Fibroblast of skin of back (primary cell): Measurements from ENCODE around the gene HS3ST4.
"Not testable (repeated sequence)": the region's sequence is repeated elsewhere in the genome, so short reads cannot be mapped to it uniquely, and the experiment has no call there.

Experiments
- DNase-seq: peaks from one replicate; pipeline ENCODE4 v3.0.0-alpha.2; 2013

The HS3ST4 gene

GRCh38 chr16:26015776-26016175 is 324.0 kb downstream of the HS3ST4 start:
- no peak for DNase-seq

GRCh38 chr16:26016989-26017388 is 325.2 kb downstream of the HS3ST4 start:
- DNase-seq, result no peak

GRCh38 chr16:26019381-26020242 is 327.9 kb downstream of the HS3ST4 start:
- DNase-seq, result no peak

GRCh38 chr16:26026709-26027450 is 335.1 kb downstream of the HS3ST4 start:
- DNase-seq, result no peak

- DNase-seq, result no peak
These were observed 339.5 kb downstream of the HS3ST4 start for GRCh38 chr16:26031286-26031685.

- not testable (repeated sequence) for DNase-seq
These were observed 340.9 kb downstream of the HS3ST4 start for GRCh38 chr16:26032661-26033060.

DNA sequence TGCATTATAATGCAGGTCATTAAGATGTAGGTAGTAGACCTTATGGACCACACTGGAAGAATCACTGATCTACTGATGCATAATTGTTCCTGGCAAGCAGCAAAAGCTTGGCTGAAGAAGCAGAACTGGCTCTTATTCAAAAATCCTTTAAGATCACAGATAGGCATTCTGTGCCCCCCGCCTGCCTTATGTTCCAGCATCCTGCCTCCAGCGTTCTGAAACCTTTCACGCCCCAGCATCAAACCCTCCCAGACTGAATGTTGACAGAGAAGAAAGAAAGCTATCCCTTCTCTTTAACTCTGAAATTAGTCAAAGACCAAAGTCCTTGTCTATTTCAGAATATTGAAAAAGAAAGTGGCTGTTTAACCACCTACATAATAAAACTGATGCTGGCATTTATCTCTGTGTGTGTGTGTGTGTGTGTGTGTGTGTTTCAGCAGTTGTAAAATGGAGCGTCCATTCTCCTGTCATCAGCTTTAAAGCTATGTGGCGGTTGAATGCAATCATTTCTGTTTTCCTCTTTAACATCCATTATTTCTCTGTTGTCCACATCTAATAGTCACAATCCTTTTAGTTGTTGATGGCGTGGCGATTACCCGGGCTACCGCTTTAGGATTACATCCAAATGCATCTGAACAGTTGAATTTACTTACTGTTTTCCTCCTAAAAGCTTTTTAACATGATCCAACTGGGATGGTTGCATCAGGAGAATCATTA is 350.4 kb downstream of the HS3ST4 start:
- no peak for DNase-seq

- no peak for DNase-seq
These were observed 358.7 kb downstream of the HS3ST4 start for GRCh38 chr16:26050472-26050871.

GRCh38 chr16:26051063-26051462 is 359.3 kb downstream of the HS3ST4 start:
- DNase-seq, result no peak

GRCh38 chr16:26053889-26054288 is 362.1 kb downstream of the HS3ST4 start:
- DNase-seq, result no peak

DNA sequence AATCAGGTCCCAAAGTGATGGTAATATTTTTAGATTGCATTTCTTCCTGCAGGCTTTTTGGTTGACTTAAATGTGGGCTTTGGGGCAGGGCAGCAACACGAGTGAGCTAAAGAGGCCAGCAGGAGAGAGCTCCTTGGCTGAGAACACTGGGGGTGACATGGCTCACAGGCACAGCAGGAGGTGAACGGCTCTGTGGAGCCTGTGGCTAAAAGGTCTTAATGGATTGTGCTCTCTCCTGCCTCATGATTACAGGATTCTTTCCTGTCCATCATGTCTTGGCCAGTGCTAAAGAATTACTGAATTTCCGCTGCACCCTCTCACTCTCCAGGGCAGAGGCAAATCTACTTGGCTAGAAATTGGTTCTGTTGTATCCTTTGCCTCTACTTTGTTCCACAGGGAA is 366.6 kb downstream of the HS3ST4 start:
- no peak for DNase-seq

GRCh38 chr16:26070302-26071100 is 378.7 kb downstream of the HS3ST4 start:
- no peak for DNase-seq

- no peak for DNase-seq
These were observed 379.5 kb downstream of the HS3ST4 start for GRCh38 chr16:26071101-26071866.

DNA sequence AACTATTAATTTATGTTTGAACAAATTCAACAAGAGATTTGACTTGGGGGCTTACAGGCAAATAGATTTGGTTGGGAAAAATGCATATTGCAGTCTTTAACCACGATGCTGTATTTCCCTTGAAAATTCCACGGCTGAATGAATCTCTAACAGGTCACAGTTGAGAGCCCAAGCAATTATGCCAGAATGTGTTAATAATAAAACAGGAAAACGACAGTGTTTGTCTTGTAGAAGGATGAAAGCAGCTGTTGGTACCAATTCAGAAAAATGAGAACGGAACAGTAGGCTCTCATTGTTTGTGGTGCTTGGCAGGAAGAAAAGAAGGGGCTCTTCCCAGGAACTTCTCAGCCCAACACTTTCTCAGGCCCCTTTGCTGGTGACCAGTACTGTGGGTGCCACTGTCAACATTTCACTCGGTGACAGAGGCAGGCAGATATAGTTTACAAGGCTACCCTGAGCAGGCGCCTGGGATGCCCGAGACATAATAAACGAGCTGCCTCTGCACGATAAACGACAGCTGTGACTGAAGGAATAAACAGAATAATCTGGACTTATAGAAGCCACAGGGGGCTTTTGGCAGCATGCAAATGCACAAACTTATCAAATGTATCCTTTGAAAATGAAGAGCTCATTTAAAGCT is 387.1 kb downstream of the HS3ST4 start:
- no peak for DNase-seq

GRCh38 chr16:26087091-26087490 is 395.3 kb downstream of the HS3ST4 start:
- DNase-seq, result no peak

GRCh38 chr16:26091511-26091910 is 399.8 kb downstream of the HS3ST4 start:
- DNase-seq, result no peak

DNA sequence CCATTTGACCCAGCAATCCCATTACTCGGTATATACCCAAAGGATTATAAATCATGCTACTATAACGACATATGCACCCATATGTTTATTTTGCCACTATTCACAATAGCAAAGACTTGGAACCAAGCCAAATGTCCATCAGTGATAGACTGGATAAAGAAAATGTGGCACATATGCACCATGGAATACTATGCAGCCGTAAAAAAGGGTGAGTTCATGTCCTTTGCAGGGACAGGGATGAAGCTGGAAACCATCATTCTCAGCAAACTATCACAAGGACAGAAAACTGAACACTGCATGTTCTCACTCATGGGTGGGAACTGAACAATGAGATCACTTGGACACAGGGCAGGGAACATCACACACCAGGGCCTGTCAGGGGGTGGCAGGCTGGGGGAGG is 406.4 kb downstream of the HS3ST4 start:
- DNase-seq, result not testable (repeated sequence)

DNA sequence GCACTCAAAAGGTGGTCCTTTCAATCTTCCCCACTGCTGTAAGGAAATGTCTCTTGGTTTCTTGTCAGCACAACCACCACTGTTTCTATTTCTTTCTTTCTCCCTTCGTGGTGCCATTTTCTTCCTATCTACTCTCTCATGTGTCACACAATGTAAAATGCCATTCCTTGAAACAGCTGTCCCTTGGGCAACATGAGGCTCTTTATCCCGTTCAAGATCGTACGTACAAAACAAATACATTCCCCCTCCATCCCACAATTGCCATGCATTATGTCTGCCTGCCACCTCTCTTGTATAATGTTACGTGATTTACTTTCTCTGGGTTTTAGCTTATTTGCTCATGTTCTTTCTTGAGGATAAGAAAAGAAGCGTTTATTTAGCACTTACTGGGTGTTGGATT is 410.6 kb downstream of the HS3ST4 start:
- DNase-seq, result no peak

DNA sequence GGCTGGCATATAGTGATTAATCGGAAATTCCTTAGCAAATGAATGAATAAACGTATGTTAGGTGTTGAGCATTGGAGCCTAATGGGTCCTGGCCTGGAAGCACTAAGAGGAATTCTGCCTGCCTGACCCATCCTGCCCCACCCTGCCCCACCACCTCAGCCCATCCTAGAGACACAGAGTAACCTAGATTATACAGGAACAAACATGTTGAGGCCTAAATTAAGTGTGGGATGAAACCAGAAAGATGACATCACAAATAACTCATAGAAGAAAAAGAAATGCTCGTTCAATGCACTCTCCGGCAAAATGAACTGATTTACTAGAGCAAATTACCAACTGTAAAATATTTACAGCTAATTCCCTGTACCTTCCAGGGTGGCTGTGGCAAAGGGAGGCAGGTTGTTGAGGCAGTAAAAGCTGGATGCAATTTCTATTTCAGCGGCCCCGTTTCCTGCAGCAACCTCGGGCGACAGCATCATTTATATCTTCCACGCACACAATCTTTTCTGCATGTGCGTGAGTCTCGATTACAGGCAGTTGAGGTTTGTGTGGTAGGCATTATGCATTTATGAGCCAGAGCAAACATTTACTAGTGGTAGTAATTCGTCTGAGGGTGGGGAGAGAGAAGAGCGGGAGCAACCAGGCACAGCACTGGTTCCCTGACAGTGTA is 417.2 kb downstream of the HS3ST4 start:
- DNase-seq, result no peak

DNA sequence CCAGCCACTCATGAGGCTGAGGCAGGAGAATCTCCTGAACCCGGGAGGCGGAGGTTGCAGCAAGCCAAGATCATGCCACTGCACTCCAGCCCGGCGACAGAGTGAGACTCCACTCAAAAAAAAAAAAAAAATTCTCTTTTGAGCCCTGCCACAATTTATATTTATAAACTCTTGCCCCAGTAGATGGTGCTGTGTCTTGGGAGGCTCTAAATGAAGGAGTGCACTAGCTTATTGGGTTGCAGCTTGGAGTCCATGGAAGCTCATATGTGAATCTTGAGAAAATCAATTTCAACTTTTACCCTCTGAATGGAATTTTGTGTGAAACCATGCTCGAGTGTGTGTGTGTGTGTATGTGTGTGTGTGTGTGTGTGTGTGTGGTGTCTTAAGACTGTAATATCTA is 420.1 kb downstream of the HS3ST4 start:
- no peak for DNase-seq

- DNase-seq, result no peak
These were observed 426.8 kb downstream of the HS3ST4 start for GRCh38 chr16:26118575-26118974.
